ENCODE measurements around the gene NRCAM. TPM values are rescaled to one million over a fixed set of nuclear protein-coding genes. Genes with fewer than 3 reads are reported as not detected.

The NRCAM gene
- total RNA-seq, 1 donor from 2014 or later: 9.2 TPM

DNA sequence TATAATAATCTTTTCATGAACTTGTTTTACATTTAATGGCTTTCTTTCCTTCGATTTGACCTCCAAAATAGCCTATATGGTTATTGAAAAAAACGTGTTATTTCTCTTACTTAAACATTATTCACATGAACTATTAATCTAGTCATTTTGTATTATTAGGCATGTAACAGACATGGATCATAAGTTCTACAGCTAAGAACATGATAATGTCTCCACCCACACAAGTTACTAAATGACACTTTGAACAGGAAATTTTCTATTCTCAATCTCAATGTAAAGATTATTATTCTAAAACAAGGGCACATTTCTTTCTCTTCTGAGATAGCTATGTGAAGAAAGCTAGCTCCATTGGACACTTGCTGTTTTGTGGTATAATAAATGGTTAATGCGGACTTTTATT, 336.0 kb downstream of the NRCAM start:
- no peak for DNase-seq

DNA sequence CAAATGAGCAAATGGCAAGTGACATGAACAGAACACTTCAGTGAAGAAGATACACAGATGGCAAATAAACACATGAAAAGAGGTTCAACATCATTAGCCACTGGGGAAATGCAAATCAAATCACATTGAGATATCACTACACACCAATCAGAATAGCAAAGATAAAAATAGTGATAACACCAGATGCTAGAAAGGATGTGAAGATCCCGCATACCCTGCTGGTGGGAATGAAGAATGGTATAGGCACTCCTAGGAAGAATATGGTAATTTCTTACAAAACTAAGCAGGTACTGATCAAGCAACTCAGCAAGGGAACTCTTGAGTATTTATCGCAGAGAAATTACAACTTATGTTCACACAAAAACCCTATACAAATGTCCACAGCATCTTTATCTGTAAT, 337.3 kb downstream of the NRCAM start:
- DNase-seq: no peak

GRCh38 chr7:108114117-108114841, 342.0 kb downstream of the NRCAM start:
- peak; percentile 86 for DNase-seq

DNA sequence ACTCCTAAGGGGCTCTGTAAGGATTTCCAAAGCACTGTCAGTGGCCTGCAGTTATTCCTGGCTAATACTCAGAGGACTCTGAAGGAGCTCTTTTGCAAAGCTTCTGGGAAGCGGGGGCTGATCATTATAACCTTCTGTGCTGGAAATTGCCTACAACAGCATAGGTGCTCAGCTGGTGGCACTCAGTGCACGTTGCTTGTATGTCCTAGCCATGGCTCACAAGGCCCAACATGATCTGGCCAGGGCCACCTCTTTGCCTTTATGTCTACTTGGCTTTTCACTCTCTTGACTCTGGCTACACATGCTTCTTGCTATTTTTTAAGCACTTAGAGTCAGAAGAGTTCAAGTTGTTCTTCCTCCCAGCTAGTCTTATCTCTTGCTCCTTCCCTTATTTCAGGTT, 343.6 kb downstream of the NRCAM start:
- DNase-seq: no peak

DNA sequence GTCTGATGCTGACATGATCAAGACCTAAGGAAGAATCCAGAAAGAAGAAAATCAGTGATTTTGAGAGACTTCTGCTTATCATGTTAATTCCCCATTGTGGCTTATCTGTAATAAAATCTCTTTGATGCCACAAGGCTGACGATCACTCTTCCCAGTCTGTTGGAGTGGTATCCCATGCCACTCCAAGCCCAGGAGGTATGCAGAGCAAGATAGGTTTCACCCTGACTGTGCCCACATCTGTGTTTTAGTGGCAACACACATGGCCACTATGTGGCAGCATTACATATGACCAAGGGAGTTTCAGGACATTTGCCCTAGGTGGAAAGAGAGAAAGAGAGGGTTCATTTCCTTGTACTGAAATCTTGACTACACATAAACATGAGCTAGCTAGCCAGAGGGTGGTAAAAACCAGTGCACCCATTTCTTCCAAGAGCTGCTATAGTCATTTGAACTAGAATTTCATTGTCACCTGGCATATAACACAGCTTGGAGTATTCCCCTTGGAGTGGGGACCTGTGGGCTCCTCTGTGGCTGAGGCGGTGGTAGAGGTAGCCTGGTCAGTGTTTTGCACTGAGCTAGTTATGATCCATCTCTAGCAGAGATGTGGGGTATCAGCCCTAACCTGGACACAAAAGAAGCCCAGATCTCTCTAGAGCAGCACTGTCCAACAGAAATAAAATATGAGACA, 346.9 kb downstream of the NRCAM start:
- peak; percentile 60 for DNase-seq

GRCh38 chr7:108108131-108108530, 348.1 kb downstream of the NRCAM start:
- no peak for DNase-seq

- DNase-seq: no peak
These were observed 351.9 kb downstream of the NRCAM start for GRCh38 chr7:108104324-108104723.

GRCh38 chr7:108103558-108104298, 352.5 kb downstream of the NRCAM start:
- peak; percentile 48 for DNase-seq

GRCh38 chr7:108102671-108103312, 353.4 kb downstream of the NRCAM start:
- no peak for DNase-seq

GRCh38 chr7:108101759-108102158, 354.5 kb downstream of the NRCAM start:
- no peak for DNase-seq

- DNase-seq: no peak
These were observed 356.5 kb downstream of the NRCAM start for GRCh38 chr7:108099713-108100112.

DNA sequence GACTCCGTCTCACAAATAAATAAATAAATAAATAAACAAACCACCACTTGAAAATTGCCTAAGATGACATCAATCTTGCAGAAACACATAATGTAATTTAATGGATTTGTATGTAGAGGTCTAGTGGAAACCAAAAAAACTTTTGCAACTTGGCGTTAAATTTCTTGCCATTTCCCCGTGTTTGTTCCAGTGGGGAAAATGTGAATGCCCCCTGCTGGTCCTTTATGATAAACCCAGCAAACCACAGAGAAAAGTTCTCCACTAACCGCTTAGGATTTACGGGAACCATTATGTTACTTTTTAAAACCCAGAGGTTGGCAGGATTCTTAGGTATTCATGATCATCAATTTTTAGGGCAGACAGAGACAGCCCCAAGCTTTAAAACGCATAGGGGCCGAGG, 358.5 kb downstream of the NRCAM start:
- DNase-seq: peak; percentile 77

Other genes with a start within 250 kb of the NRCAM start
- 39.7 and 58.4 TPM in 2 replicates for gene PNPLA8, start 69.7 kb upstream of the NRCAM start, total RNA-seq
- 14.8 and 16.5 TPM in 2 replicates for gene THAP5, start 113.3 kb upstream of the NRCAM start, total RNA-seq
- gene DNAJB9, start 113.4 kb upstream of the NRCAM start, total RNA-seq: 22.4 and 41.5 TPM in 2 replicates